Measurements from ENCODE around the gene FBXL16. TPM values are rescaled to one million over a fixed set of nuclear protein-coding genes. Genes with fewer than 3 reads are reported as not detected.

Gene FBXL16
- total and polyA plus RNA-seq, 3 donors from 2014 or later, result 15.8 to 23.4 (median 16.1) TPM

DNA sequence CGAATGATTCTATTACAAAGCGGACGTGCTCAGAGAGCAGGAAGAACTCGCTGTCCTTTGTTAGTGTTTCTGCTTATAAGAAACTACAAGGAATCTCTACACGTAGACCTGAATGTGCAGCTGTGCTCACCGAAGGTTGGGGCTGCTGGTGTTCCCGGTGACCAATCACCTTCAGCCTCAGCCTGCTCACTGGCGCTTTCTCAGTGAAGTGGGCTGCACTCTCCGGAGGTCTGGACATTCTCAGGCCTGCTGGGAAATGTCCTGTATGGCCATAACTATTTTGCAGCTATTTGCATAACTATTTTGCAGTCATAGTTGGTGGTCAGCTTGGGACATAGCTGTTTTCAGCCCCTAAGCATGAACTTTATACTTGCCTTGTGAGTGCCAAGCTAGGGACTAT, 44.9 kb upstream of the FBXL16 start:
- Histone ChIP-seq H3K36me3 (ENCODE audit: low read depth, missing control alignments) (no peaks in the 10 kb centered on the region), H3K4me3 (no peak overlapping the region), H3K4me1 (no peaks in the 10 kb centered on the region), H3K27me3 (no peaks in the 10 kb centered on the region), H3K27ac (no peak overlapping the region), H3K9me3 (no peaks in the 10 kb centered on the region)
- intact Hi-C loops (cut with DNase I; ENCODE audit: low total_unique reads), result no loop called here
- TF ChIP-seq, protein P1, sequence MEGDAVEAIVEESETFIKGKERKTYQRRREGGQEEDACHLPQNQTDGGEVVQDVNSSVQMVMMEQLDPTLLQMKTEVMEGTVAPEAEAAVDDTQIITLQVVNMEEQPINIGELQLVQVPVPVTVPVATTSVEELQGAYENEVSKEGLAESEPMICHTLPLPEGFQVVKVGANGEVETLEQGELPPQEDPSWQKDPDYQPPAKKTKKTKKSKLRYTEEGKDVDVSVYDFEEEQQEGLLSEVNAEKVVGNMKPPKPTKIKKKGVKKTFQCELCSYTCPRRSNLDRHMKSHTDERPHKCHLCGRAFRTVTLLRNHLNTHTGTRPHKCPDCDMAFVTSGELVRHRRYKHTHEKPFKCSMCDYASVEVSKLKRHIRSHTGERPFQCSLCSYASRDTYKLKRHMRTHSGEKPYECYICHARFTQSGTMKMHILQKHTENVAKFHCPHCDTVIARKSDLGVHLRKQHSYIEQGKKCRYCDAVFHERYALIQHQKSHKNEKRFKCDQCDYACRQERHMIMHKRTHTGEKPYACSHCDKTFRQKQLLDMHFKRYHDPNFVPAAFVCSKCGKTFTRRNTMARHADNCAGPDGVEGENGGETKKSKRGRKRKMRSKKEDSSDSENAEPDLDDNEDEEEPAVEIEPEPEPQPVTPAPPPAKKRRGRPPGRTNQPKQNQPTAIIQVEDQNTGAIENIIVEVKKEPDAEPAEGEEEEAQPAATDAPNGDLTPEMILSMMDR (IDR thresholded peaks at IDR 0.05), result no peak
- TF ChIP-seq POLR2A (IDR thresholded peaks at IDR 0.05), result no peak
- 59 to 72% methylated on average over 9 of the region's 9 CpGs for WGBS, 2 donors
- DNase-seq, result no peak

DNA sequence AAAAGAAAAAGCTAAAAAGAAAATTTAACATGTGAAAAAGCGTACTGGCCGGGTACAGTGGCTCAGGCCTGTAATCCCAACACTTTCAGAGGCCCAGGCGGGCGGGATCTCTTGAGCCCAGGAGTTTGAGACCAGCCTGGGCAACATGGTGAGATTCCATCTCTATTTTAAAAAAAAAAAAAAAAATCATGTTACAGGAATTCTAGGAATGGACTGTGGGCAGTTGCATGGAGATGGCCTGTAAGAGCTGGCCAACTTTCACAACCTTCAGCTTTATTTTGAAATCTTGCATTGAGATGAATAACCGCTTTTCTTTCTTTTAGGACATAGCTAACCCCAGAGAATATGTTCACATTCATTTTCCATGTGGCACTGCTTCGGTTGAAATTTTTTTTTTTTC, 43.4 kb upstream of the FBXL16 start:
- no peak overlapping the region for H3K27ac ChIP-seq
- WGBS, 2 donors, result 73 to 80% methylated on average over 6 of the region's 6 CpGs
- intact Hi-C loops (cut with DNase I; ENCODE audit: low total_unique reads), result no loop called here

DNA sequence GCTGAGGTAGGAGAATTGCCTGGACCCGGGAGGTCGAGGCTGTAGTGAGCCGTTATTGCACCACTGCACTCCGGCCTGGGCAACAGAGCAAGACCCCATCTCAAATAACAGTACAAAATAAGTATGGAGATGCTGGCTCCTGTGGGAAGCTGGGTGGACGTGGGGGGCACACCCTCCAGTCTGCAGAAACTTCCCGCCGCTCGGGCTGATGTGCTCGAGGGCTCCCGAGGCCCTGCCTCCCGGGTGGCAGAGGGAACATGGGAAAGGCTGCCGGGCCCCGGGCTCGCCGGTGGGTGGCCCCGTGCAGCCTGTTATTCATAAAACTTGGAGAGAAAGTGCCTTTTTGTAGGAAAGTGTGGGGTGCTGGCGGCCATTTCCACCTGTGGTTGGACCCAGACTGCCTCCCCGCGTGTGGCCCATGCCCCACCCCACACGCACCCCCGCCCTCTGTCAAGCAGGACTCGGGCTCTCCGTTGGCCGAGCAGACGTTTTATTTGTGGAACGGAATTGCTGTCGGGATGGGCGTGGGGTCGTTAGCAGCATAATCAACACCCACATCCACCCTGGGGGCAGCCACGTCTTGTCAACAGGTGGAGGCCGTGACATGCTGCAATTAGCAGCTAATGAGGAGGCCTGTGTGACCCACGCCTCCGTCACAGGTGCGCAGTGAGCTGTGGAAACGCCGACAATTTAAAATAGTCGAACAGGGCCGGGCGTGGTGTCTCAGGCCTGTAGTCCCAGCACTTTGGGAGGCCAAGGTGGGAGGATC, 42.6 kb upstream of the FBXL16 start:
- no peak overlapping the region for H3K4me3 ChIP-seq
- H3K4me1 ChIP-seq, result no peaks in the 10 kb centered on the region
- no peaks in the 10 kb centered on the region for H3K27me3 ChIP-seq

More for the DNA sequence above, 43.4 kb upstream of the FBXL16 start:
- no peak overlapping the region for H3K4me3 ChIP-seq
- H3K36me3 ChIP-seq (ENCODE audit: low read depth, missing control alignments), result no peaks in the 10 kb centered on the region
- no peak for TF ChIP-seq POLR2A (IDR thresholded peaks at IDR 0.05)
- TF ChIP-seq, protein P1 (IDR thresholded peaks at IDR 0.05), result no peak
- no peak for DNase-seq
- H3K27me3 ChIP-seq, result no peaks in the 10 kb centered on the region
- no peaks in the 10 kb centered on the region for H3K9me3 ChIP-seq
- no peaks in the 10 kb centered on the region for H3K4me1 ChIP-seq

DNA sequence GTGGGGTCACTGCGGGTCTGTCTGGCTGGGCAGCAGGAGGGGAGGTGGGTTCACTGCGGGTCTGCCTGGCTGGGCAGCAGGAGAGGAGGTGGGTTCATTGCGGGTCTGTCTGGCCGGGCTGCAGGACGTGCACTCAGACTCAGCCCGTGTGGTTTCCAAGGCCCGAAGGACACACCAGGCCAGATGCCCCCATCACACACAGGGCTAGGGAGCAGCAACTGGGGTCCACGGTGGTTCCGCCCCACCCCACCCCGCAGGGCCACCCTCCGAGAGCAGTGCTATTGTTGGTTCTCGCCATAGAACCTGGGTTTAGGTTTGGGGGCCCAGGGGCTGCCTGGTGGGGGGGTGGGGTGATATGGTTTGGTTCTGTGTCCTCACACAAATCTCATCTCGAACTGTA, 41.0 kb upstream of the FBXL16 start:
- H3K4me3 ChIP-seq, result no peak overlapping the region
- intact Hi-C loops (cut with DNase I; ENCODE audit: low total_unique reads), result no loop called here
- H3K27ac ChIP-seq, result no peak overlapping the region
- no peak for TF ChIP-seq POLR2A (IDR thresholded peaks at IDR 0.05)
- TF ChIP-seq, protein P1 (IDR thresholded peaks at IDR 0.05), result no peak
- H3K27me3 ChIP-seq, result no peaks in the 10 kb centered on the region
- no peaks in the 10 kb centered on the region for H3K36me3 ChIP-seq (ENCODE audit: low read depth, missing control alignments)
- 74 to 78% methylated on average over 3 to 13 of the region's 13 CpGs for WGBS, 2 donors
- DNase-seq, result no peak
- H3K4me1 ChIP-seq, result no peaks in the 10 kb centered on the region
- H3K9me3 ChIP-seq, result no peaks in the 10 kb centered on the region

More for the DNA sequence above, 42.6 kb upstream of the FBXL16 start:
- 80 to 83% methylated on average over 35 to 38 of the region's 39 CpGs for WGBS, 2 donors
- Histone ChIP-seq H3K36me3 (ENCODE audit: low read depth, missing control alignments) (no peaks in the 10 kb centered on the region), H3K27ac (no peak overlapping the region), H3K9me3 (no peaks in the 10 kb centered on the region)
- TF ChIP-seq, protein P1 (IDR thresholded peaks at IDR 0.05), result no peak
- no peak for TF ChIP-seq POLR2A (IDR thresholded peaks at IDR 0.05)
- intact Hi-C loops (cut with DNase I; ENCODE audit: low total_unique reads), result no loop called here
- no peak for DNase-seq

DNA sequence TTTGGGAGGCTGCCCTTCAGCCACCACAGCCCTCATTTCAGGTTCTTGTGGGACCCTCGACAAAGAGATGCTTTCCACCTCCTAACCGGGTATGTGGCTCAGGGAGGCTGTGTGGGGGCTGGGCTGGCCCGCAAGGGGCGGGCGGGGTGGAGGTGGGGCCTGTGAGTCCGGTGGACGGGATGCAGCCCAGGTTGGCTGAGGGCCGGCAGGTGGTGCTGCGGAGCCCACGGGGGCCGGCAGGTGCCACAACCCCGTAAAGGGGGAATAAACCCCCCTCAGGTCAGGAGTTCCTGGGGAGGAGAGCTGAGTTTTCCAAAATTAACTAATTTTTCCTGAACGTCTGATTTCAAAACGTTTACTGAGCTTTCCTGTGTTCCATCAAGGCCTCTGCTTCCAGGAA, 40.1 kb upstream of the FBXL16 start:
- 28 to 31% methylated on average over 4 to 14 of the region's 14 CpGs for WGBS, 2 donors
- no peak overlapping the region for H3K4me3 ChIP-seq
- H3K27ac ChIP-seq, result no peak overlapping the region
- H3K9me3 ChIP-seq, result no peaks in the 10 kb centered on the region
- no peaks in the 10 kb centered on the region for H3K27me3 ChIP-seq
- TF ChIP-seq, protein P1 (IDR thresholded peaks at IDR 0.05), result no peak
- no peak for TF ChIP-seq POLR2A (IDR thresholded peaks at IDR 0.05)
- no peak for DNase-seq
- H3K36me3 ChIP-seq (ENCODE audit: low read depth, missing control alignments), result no peaks in the 10 kb centered on the region
- peaks cover 5% of the 10 kb centered on the region for H3K4me1 ChIP-seq
- intact Hi-C loops (cut with DNase I; ENCODE audit: low total_unique reads), result no loop called here
